ENCODE data around the gene SMARCAL1. TPM values are rescaled to one million over a fixed set of nuclear protein-coding genes. Genes with fewer than 3 reads are reported as not detected.

The SMARCAL1 gene
- total and polyA plus RNA-seq, 2 of the 13 experiments (the other 11 are each of a cell fraction or from before 2014, with no cell fraction given), result 12.7 to 21.3 TPM

DNA sequence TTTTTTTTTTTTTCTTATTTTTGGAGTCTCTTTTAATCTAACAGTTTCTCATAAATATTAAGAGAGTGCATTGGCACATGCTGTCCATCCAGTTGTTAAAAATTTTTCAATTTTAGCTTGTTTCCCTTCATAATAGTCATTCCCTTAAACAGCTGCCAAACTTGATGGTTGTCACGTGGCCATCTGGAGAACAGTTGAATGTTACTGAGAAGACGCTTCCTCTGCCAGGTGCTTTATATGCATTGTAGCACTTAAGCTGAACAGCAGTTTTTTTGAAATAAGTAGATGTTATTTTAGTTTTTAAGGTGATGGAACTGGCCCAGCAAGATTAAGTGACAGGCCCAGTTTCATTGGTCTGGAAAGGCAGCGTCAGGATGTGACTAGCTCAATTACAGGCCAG lies 3.3 kb downstream of the SMARCAL1 start (continued):
- TF ChIP-seq, protein P1, sequence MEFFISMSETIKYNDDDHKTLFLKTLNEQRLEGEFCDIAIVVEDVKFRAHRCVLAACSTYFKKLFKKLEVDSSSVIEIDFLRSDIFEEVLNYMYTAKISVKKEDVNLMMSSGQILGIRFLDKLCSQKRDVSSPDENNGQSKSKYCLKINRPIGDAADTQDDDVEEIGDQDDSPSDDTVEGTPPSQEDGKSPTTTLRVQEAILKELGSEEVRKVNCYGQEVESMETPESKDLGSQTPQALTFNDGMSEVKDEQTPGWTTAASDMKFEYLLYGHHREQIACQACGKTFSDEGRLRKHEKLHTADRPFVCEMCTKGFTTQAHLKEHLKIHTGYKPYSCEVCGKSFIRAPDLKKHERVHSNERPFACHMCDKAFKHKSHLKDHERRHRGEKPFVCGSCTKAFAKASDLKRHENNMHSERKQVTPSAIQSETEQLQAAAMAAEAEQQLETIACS (CRISPR knock-in tag; IDR thresholded peaks at IDR 0.05), result no peak
- TF ChIP-seq PCBP2 (optimal IDR thresholded peaks at IDR 0.05; ENCODE audit: low read depth, low read length, poor library complexity, severe bottlenecking) (no peak), ZNF510 (CRISPR knock-in tag; IDR thresholded peaks at IDR 0.05; ENCODE audit: low read depth) (no peak), ZNF780A (CRISPR knock-in tag; IDR thresholded peaks at IDR 0.05) (no peak)
- TF ChIP-seq, protein P2, sequence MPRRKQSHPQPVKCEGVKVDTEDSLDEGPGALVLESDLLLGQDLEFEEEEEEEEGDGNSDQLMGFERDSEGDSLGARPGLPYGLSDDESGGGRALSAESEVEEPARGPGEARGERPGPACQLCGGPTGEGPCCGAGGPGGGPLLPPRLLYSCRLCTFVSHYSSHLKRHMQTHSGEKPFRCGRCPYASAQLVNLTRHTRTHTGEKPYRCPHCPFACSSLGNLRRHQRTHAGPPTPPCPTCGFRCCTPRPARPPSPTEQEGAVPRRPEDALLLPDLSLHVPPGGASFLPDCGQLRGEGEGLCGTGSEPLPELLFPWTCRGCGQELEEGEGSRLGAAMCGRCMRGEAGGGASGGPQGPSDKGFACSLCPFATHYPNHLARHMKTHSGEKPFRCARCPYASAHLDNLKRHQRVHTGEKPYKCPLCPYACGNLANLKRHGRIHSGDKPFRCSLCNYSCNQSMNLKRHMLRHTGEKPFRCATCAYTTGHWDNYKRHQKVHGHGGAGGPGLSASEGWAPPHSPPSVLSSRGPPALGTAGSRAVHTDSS (CRISPR knock-in tag; conservative IDR thresholded peaks at IDR 0.05), result no peak

DNA sequence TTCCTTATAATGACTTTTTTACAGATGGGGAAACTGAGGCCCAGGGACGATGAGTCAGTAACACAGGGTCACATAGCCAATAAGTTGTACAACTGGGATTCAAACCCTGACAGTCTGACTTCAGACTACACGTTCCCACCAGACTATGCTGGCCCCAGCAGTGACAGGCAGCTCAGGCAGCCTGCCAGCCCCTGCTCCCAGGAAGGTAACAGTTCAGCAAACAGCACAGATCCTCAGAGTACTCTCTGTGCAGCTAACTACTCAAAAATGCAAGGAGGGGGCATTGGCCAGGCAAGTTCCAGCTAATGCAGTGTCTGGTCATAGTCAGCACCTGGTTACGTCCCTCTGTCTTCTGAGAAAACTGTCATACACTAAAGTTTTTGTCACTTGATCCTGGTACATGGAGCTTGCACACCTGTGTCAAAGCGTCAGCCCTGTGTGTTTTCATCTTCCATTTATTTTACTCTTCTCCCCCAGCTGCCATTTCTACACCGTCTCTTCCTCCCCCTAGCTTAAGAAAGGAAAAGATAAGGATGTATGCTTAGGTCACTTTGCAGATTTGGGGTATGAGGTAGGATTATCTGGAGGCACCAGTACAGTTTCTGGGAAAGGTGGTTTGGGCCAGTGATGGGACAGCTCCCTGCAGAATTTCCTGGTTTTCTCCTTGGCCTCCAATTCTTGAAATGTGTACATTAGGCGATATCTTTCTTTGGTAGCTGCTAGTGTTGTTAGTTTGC lies 4.5 kb downstream of the SMARCAL1 start:
- intact Hi-C loops (cut with micrococcal nuclease; ENCODE audit: unreplicated experiment), result no loop called here
- Histone ChIP-seq H3K4me3 (replicated peaks in 1 of 3; ENCODE audit: insufficient read depth in 1 of 3, low read depth in 2 of 3, low read length in 3 of 3) (no peak overlapping the region), H3K36me3 (replicated peaks in 1 of 2; ENCODE audit: control insufficient read depth in 1 of 2, insufficient read depth in 2 of 2, low read length in 2 of 2) (peaks cover 6 to 17% of the 10 kb centered on the region in 2 experiments), H3K27me3 (ENCODE audit: control insufficient read depth in 1 of 2, insufficient read depth in 2 of 2, low read length in 2 of 2) (no peaks in the 10 kb centered on the region), H3K79me2 (ENCODE audit: insufficient read depth, low read length) (no peaks in the 10 kb centered on the region), H3K4me1 (ENCODE audit: insufficient read depth, low read length) (peaks cover 28% of the 10 kb centered on the region), H3K9ac (ENCODE audit: insufficient read depth, low read depth, low read length) (no peak overlapping the region), H3K27ac (ENCODE audit: extremely low read length, insufficient read depth, low read length) (no peak overlapping the region), H3K9me3 (ENCODE audit: low read length) (no peaks in the 10 kb centered on the region), H4K20me1 (ENCODE audit: insufficient read depth, low read length) (no peaks in the 10 kb centered on the region), H3K4me2 (ENCODE audit: low read depth, low read length) (no peak overlapping the region), H2AFZ (ENCODE audit: low read length) (no peak overlapping the region)
- BruUV-seq (replicated peaks), result no TSS peak
- in situ Hi-C loops (cut with HindIII; ENCODE audit: extremely low pct_ligation_motif_present, low pct_unique_long_range_greater_than_20kb), result no loop called here
- DNase-seq (ENCODE audit: low spot score), result no peak
- POLR2A ChIA-PET, result interaction anchor here (1.1 kb wide), 1 partner anchor 82 kb away, joined by 3 read pairs; the partner anchor contains the start of gene RPL37A
- WGBS (ENCODE audit: low lambda C conversion rate), result 96% methylated on average over 6 of the region's 6 CpGs
- no peak for FAIRE-seq
- no peak for TF ChIP-seq ZFY (CRISPR knock-in tag; IDR thresholded peaks at IDR 0.05)
- no peak for TF ChIP-seq ZNF720 (CRISPR knock-in tag; IDR thresholded peaks at IDR 0.05)
- no peak for TF ChIP-seq ZFP90 (CRISPR knock-in tag; IDR thresholded peaks at IDR 0.05; ENCODE audit: borderline replicate concordance)
- TF ChIP-seq MTA3 (CRISPR knock-in tag; IDR thresholded peaks at IDR 0.05), result no peak
- no peak for TF ChIP-seq ZNF205 (CRISPR knock-in tag; IDR thresholded peaks at IDR 0.05)
- no peak for TF ChIP-seq FOXM1 (CRISPR knock-in tag; IDR thresholded peaks at IDR 0.05)
- TF ChIP-seq ZFP36L2 (CRISPR knock-in tag; IDR thresholded peaks at IDR 0.05), result no peak
- no peak for TF ChIP-seq FOXC1 (CRISPR knock-in tag; IDR thresholded peaks at IDR 0.05; ENCODE audit: borderline replicate concordance)
- ATAC-seq, result no peak
- CTCF ChIA-PET (ENCODE audit: low intra/inter-chr PET ratio, low total read pairs), result no interaction called here
